ENCODE measurements around the gene UBTD2. TPM values are rescaled to one million over a fixed set of nuclear protein-coding genes. Genes with fewer than 3 reads are reported as not detected.

UBTD2 gene
- total and polyA plus RNA-seq, 12 donors: 7.5 to 11.3 (median 8.9) TPM

GRCh38 chr5:172322028-172322965 is 38.7 kb upstream of the UBTD2 start:
- no peak for ATAC-seq
- WGBS, 2 donors: 74 to 77% methylated on average over 9 of the region's 9 CpGs

GRCh38 chr5:172321593-172321992 is 38.0 kb upstream of the UBTD2 start:
- no peak for TF ChIP-seq CTCF (IDR thresholded peaks at IDR 0.05)
- intact Hi-C loops (cut with DNase I): no loop called here
- Histone ChIP-seq H3K4me1 (peaks cover 0 to 18% (median 0%) of the 10 kb centered on the region in 9 donors), H3K36me3 (no peaks in the 10 kb centered on the region), H3K9me3 (no peaks in the 10 kb centered on the region), H3K27ac (no peak overlapping the region), H3K27me3 (no peaks in the 10 kb centered on the region), H3K4me3 (no peak overlapping the region)
- ATAC-seq: no peak
- no peak for DNase-seq

More at GRCh38 chr5:172322028-172322965, 38.7 kb upstream of the UBTD2 start:
- no peak overlapping the region for H3K27ac ChIP-seq
- DNase-seq: no peak
- H3K36me3 ChIP-seq: no peaks in the 10 kb centered on the region
- H3K4me3 ChIP-seq: no peak overlapping the region
- H3K27me3 ChIP-seq: no peaks in the 10 kb centered on the region
- TF ChIP-seq CTCF (IDR thresholded peaks at IDR 0.05): no peak
- H3K9me3 ChIP-seq: no peaks in the 10 kb centered on the region
- peaks cover 0 to 18% (median 0%) of the 10 kb centered on the region in 9 donors for H3K4me1 ChIP-seq
- intact Hi-C loops (cut with DNase I): no loop called here

- no peak for DNase-seq
- Histone ChIP-seq H3K27me3 (no peaks in the 10 kb centered on the region), H3K9me3 (no peaks in the 10 kb centered on the region), H3K4me3 (peak overlapping the region in 1 of 10 donors; percentile 0), H3K4me1 (peaks cover 0 to 18% (median 0%) of the 10 kb centered on the region in 9 donors), H3K36me3 (no peaks in the 10 kb centered on the region), H3K27ac (peak overlapping the region in 4 of 10 donors; percentile 3 to 42 (median 28))
- no peak for TF ChIP-seq CTCF (IDR thresholded peaks at IDR 0.05)
- intact Hi-C loops (cut with DNase I): no loop called here
- ATAC-seq: peak in 6 of 8 donors; percentile 14 to 80 (median 22)
- 67 to 76% methylated on average over 4 of the region's 4 CpGs for WGBS, 2 donors
These were observed 36.3 kb upstream of the UBTD2 start for GRCh38 chr5:172319708-172320441.
